ENCODE results near the gene ERGIC2. TPM values are rescaled to one million over a fixed set of nuclear protein-coding genes. Genes with fewer than 3 reads are reported as not detected.
"Not testable (repeated sequence)": the region's sequence is repeated elsewhere in the genome, so short reads cannot be mapped to it uniquely, and the experiment has no call there.

ERGIC2 gene
- total RNA-seq, 1 experiment from 2014 or later, result 118 TPM

DNA sequence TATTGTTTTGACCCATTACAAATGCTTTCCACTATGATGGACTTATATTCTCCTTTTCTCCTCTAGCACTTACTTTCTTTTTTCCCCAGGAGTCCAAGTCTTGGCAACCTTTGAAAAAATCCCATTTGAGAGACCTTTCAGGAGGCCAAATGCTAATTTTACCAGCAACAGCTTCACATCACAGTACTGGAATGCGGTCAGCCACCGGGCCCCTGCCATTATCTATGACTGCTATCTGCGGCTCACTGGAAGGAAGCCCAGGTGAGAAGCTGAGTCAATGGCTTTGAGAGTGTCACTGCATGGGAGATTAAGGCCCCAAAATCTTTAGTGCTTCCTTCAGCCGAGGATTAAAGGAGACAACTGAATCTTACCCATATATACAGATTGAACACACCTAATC is 64.2 kb downstream of the ERGIC2 start:
- no peak for DNase-seq (ENCODE audit: low read depth)
- in situ Hi-C loops (cut with HindIII; ENCODE audit: low pct_unique_long_range_greater_than_20kb, low sequenced_read_pairs), result no loop called here

DNA sequence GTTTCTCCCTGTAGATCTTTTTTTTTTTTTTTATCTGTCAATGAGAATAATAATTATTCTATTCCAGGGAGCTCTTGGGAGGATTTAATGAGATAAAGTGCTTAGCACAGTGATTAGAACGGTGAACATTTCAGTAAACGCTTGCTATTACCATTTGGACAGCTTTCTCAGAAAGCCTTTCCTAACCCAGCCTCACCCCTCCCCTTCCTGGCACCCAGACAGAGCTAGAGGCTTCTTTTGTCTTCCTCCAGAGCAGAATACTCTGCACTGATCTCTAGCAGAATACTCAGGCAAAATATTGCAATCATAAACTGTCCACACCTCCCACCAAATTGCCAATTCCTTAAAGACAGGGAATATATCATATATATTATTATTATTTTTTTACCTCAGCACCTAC is 66.6 kb downstream of the ERGIC2 start:
- in situ Hi-C loops (cut with HindIII; ENCODE audit: low pct_unique_long_range_greater_than_20kb, low sequenced_read_pairs), result no loop called here
- no peak for DNase-seq (ENCODE audit: low read depth)

DNA sequence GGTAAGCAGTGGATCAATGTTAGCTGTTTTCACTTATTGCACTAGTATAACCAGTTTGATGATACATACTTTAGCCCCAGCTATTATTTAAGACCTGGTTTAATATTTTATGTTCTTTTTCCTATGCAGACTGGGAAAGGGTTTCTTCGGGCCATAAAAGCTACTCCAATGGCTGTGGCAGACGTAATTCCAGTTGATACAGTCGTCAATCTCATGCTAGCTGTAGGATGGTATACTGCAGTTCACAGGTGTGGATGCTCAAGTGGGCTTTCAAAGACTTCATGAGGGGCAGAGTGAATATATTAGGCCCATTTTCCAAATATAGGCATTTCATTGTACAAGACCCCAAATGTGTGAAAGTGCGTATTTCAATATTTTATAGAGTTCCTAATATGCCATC is 70.1 kb downstream of the ERGIC2 start:
- in situ Hi-C loops (cut with HindIII; ENCODE audit: low pct_unique_long_range_greater_than_20kb, low sequenced_read_pairs), result no loop called here

DNA sequence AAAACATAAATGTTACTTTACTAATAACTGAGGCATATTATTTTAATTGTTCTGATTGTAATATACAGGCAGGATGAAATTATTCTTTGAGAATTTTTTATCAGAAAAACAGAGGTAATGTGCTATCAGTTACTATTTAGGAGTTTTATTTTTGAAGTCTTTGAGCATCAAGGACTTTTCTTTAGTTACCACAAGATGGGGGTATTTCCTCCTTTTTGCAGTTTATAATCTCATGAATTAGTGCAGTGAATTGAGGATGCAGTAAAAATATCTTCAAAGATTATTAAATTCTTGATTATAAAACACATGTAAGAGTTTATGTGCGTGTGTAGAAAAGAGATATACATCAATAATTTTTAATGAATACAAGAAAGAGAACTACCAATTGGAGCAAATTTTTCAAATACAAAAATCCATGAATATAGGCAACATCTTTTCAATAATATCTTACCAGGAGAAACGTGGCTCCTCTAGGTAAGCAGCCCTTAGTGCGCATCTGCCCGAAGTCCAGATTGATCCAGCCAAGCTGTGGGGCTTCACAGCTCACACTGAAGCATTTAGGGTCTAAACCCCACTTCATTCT is 71.6 kb downstream of the ERGIC2 start:
- DNase-seq (ENCODE audit: low read depth), result no peak
- in situ Hi-C loops (cut with HindIII; ENCODE audit: low pct_unique_long_range_greater_than_20kb, low sequenced_read_pairs), result no loop called here

More for the DNA sequence above, 70.1 kb downstream of the ERGIC2 start:
- DNase-seq (ENCODE audit: low read depth), result no peak

DNA sequence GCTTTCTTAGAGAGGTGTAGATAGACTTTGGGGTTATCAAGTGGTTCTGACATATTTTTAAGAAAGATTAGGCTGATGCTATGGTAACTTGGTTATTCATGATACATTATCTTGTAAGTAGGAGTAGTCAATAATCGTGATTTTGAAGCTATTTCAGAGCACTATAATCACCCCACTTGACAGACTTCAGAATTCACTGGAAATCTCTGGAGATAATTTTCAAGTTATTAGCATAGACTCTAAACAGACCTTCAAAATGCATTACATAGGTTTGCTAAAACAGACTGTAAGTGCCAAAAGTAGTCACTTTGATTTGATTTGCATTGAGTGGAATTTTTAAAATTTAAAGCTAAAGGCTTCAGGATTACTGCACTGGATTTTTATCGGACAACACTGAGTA is 74.3 kb downstream of the ERGIC2 start:
- in situ Hi-C loops (cut with HindIII; ENCODE audit: low pct_unique_long_range_greater_than_20kb, low sequenced_read_pairs), result no loop called here
- no peak for DNase-seq (ENCODE audit: low read depth)

DNA sequence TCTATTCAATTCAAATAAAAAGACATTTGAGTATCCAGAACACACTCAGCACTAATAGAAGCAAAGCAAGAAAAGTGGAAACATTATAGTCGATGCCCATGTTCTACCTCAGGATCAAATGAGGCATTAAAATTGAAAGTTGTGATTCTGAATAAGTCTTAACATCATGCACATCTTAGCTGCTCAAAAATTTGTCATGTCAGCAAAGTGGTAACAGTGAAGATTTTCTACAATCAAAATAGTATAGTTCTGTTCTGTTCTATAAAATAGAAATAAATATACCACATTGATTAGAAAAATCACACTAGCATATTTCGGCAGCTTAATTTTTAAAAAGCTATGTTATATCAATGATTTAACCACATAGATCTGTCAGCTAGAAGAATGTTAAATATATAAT is 74.7 kb downstream of the ERGIC2 start:
- in situ Hi-C loops (cut with HindIII; ENCODE audit: low pct_unique_long_range_greater_than_20kb, low sequenced_read_pairs), result no loop called here
- DNase-seq (ENCODE audit: low read depth), result no peak

DNA sequence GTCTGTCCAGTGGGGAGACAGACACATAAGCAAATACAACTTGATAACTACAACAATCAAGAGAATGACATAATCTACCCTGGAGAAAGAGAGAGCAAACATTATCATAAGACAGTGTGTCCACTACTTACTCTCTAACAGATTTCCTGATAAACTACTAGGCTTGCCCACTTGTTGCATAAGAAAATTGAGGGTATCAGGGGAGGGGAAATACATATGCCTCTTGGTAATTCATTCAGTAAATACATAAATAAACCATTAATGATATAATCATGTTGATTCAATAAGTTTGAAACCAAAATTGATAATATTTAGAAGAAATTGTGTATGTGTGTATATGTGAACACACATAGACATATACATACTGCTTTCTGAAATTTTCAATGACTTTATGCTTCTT is 76.6 kb downstream of the ERGIC2 start:
- DNase-seq (ENCODE audit: low read depth), result no peak
- in situ Hi-C loops (cut with HindIII; ENCODE audit: low pct_unique_long_range_greater_than_20kb, low sequenced_read_pairs), result no loop called here

DNA sequence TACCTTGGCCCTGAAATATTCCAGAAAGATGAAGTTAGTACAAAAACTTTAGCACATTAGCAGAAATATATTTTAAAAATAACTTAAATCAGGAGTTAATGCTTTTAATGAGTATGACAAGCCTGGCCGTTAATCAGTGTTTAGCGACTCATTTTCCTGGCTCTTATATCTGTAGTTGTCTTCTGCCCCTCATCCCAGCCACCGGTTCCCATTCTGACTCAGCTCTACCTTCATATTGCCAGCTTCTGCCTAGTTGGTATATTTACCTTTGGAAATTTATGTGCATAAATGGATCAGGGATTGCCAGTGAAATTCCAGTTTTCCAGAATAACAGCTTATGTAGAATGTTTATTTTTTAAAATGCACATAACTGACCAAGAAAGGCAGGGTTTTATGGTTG is 79.9 kb downstream of the ERGIC2 start:
- in situ Hi-C loops (cut with HindIII; ENCODE audit: low pct_unique_long_range_greater_than_20kb, low sequenced_read_pairs), result no loop called here

DNA sequence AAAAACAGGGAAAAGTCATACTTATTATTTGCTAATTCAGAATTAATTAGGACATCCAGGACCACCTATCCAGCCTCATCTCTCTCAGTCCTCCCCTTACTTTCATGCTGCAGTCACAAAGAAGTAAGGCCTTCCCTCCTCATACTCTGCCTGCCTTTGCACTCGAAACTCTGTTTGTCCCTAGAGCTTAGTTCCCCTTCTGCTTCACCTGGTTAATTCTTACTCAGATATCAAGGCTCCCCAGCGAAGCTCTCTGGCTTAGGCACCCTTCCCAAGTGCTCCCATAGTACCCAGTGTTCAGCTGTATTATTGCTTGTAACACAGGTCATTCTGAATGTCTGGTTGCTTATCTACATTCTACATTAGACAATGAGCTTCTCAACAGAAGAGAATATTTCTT is 81.3 kb downstream of the ERGIC2 start:
- no peak for DNase-seq (ENCODE audit: low read depth)
- in situ Hi-C loops (cut with HindIII; ENCODE audit: low pct_unique_long_range_greater_than_20kb, low sequenced_read_pairs), result no loop called here

More for the DNA sequence above, 79.9 kb downstream of the ERGIC2 start:
- no peak for DNase-seq (ENCODE audit: low read depth)

DNA sequence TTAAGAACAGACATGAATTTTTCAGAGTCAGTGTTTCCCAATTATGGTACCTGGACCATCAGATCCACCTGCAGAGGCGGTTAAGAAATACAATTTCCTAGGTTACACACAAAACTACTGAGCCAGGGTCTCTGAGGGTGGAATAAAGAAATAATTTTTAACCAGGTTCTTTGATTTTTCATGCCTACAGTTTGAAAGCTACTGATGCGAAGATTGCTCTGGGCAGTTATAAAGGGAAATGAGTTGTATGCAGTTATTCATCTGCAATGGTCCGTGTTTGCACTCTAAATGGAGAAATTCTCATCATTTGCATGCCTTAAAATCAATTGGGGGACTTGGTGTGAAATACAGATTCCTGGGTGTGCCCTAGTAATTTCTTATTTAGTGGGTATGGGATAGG is 89.7 kb downstream of the ERGIC2 start:
- in situ Hi-C loops (cut with HindIII; ENCODE audit: low pct_unique_long_range_greater_than_20kb, low sequenced_read_pairs), result no loop called here
- DNase-seq (ENCODE audit: low read depth), result no peak

DNA sequence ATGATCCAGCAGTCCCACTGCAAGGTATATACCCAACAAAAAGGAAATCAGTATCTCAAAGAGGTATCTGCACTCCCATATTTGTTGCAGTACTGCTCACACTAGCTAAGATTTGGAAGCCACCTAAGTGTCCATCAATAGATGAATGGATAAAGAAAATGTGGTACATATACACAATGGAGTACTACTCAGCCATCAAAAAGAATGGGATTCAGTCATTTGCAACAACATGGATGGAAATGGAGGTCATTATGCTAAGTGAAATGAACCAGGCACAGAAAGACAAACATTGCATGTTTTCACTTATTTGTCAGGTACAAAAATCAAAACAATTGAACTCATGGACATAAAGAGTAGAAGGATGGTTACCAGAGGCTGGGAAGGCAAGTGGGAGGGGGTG is 90.5 kb downstream of the ERGIC2 start:
- in situ Hi-C loops (cut with HindIII; ENCODE audit: low pct_unique_long_range_greater_than_20kb, low sequenced_read_pairs); DNase-seq (ENCODE audit: low read depth): not testable (repeated sequence)

DNA sequence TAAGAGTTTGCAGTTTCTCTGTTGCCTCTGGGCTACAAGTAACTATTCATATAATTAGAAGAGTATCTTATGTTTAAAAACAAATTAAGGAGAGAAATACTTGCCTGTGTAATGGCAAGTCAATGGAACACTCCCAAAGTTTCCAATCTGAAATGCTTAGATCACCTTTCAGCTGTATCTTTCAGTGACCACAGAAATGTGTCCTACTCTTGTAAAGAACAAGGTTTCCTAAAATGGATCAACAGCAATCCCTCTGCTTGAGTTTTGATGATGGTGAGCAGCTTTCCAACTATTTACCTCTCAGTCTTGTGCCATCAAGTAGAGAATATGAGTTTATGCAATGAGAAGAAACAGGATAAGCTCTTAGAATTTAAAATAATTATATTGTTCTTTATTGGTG is 92.9 kb downstream of the ERGIC2 start:
- DNase-seq (ENCODE audit: low read depth), result no peak
- in situ Hi-C loops (cut with HindIII; ENCODE audit: low pct_unique_long_range_greater_than_20kb, low sequenced_read_pairs), result no loop called here

DNA sequence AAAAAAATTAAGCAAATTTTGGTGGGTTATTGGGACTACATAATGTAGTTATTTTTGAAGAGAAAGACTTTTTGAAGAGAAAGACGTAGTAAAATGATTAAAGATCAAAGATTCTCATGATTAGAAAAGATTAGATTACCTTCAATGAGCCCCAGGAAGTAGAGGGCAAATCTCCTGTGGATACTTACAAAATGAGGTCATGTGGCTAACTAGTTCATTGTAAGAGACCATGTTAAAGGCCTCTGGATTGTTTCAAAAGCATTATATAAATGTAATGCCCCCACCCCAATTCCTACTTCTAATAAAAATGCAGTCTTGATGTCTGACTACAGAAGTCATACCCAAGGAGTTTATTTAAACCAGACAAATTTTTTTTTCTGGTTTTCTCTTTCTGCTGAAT is 93.3 kb downstream of the ERGIC2 start:
- no peak for DNase-seq (ENCODE audit: low read depth)
- in situ Hi-C loops (cut with HindIII; ENCODE audit: low pct_unique_long_range_greater_than_20kb, low sequenced_read_pairs), result no loop called here

Other genes with a start within 250 kb of the ERGIC2 start
- gene FAR2, start 231.9 kb downstream of the ERGIC2 start, total RNA-seq (2014; rRNA removed; shearing (Covaris generic); ENCODE audit: low replicate concordance), result not detected in 2 replicates
- not detected in 2 replicates for gene OVCH1, start 116.5 kb upstream of the ERGIC2 start, total RNA-seq (2014; rRNA removed; shearing (Covaris generic); ENCODE audit: low replicate concordance)

Data from Caki2 (cell line).